22Rv1 (cell line): ENCODE results near the gene TYK2.

Source experiments
- H3K27ac ChIP-seq: fragments of 450-650 bp; 2 replicates; pipeline ENCODE4 v1.5.1; 2017
- ZFX ChIP-seq: fragments of 450-650 bp; IDR thresholded peaks from 2 replicates; pipeline ENCODE4 v1.6.1; 2017; ENCODE audit warnings: antibody characterized with exemption, borderline replicate concordance
- TF ChIP-seq, protein P1 (sequence below): fragments of 450-650 bp; IDR thresholded peaks from 2 replicates; pipeline ENCODE4 v1.5.1; 2017; ENCODE audit warnings: mild to moderate bottlenecking

The TYK2 gene

DNA sequence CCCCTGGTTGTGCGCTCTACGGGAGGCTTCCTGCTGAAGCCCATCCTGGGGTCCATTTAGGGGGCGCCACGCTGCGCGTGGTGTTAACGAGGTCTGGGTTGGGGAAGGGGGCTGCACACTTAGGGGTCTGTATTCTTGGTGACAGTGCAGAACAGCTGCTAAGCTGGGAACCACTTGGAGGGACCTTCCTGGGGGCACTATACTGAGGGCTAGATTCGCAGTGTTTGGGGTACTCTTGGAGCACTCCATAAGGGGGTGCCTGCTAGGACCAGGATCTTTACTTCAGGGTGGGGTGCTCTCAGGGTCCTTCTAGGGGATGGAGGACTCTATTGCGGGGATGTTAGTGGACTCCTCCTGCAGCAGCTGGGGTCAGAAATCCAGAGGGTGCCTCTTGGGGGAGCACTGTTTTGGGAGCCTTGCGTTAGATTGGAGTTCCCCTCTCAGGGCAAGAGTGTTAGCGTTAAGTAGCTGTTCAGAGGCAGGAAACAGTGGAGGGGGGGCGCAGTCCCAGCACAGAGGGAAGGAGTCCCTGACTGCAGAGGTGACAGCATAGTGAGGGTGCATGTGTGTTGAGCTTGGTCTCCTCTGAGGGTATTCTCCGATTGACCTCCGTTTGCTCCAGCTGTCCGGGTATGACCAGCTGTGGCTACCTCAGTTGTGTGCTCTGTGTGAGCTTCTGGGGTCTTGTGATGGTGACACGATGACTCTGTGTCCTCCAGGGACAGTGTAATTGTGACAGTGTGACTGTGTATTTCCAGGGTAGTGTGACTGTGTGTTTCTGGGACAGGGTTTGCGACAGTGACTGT is 41.1 kb upstream of the TYK2 start:
- H3K27ac ChIP-seq: peak overlapping the region; percentile 89
- TF ChIP-seq, protein P1, sequence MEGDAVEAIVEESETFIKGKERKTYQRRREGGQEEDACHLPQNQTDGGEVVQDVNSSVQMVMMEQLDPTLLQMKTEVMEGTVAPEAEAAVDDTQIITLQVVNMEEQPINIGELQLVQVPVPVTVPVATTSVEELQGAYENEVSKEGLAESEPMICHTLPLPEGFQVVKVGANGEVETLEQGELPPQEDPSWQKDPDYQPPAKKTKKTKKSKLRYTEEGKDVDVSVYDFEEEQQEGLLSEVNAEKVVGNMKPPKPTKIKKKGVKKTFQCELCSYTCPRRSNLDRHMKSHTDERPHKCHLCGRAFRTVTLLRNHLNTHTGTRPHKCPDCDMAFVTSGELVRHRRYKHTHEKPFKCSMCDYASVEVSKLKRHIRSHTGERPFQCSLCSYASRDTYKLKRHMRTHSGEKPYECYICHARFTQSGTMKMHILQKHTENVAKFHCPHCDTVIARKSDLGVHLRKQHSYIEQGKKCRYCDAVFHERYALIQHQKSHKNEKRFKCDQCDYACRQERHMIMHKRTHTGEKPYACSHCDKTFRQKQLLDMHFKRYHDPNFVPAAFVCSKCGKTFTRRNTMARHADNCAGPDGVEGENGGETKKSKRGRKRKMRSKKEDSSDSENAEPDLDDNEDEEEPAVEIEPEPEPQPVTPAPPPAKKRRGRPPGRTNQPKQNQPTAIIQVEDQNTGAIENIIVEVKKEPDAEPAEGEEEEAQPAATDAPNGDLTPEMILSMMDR: peak; percentile 58
- TF ChIP-seq ZFX: no peak

GRCh38 chr19:10420444-10421239 is 40.3 kb upstream of the TYK2 start, which contains the start of gene PDE4A:
Gene PDE4A, plus strand, starts transcription at chr19:10420538. Its CDS starts 227 bp downstream, at chr19:10420765.
- peak within 1 kb of the TSS; percentile 89 for H3K27ac ChIP-seq

DNA sequence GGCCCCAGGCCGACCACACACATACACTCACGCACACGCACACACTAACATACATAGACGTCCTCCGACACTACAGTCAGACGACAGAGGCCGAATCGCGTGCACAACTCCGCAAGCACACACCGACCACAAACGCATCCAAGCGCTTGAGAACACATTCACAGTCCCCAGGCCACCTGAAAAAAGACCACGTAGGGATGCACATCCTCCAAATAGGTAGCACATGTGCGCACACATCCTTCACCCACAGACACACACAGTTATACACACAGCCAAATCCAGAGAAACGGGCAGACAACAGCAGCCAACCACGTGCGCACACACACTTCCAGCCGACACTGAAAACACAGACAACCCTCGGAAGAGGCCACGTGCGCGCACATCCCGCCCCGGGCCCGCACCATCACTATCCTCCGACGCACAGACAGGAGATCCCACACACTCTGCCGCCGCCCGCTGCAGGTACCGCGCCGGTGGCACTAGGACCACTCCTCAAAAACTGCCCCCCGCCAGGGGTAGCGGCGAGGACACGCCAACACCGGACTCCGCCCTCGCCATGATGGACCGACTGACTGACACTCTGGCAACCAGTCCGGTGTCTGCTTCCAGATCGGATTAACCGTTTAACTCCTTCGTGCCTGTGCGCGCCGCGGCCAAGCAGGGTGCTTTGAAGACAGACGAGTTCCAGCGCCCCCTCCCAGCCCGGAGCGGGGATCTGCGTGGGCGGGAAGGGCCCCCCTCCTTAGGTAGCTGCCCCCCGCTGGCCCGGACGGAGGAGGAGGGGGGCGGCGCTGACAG is 39.5 kb upstream of the TYK2 start:
- peak overlapping the region; percentile 89 for H3K27ac ChIP-seq
- TF ChIP-seq, protein P1: no peak
- no peak for TF ChIP-seq ZFX

More at GRCh38 chr19:10420444-10421239, 40.3 kb upstream of the TYK2 start, which contains the start of gene PDE4A:
- TF ChIP-seq ZFX: no peak
- TF ChIP-seq, protein P1: peak; percentile 96

DNA sequence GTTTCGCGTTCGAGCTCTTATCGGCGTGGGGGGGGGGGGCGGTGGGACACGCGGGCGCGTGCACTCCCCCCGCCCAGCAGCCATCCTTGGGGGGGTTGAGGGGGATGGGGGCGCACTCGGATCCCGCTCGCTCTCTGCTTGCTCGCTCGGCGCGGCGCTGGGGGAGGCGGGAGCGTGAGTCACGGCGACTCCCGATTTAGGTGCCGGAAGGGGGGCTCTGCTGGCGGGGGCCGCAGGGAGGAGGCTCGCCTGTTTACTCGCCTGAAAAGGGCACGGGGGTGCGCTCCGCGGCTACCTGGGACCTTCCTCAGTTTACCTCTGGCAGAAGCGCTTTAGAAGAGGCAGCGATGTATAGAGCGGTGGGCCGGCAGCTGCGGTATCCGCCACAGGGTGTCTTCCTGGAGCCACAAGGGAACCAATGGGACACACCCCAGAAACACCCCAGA is 38.9 kb upstream of the TYK2 start:
- TF ChIP-seq, protein P1: no peak
- TF ChIP-seq ZFX: no peak
- H3K27ac ChIP-seq: peak overlapping the region; percentile 89

DNA sequence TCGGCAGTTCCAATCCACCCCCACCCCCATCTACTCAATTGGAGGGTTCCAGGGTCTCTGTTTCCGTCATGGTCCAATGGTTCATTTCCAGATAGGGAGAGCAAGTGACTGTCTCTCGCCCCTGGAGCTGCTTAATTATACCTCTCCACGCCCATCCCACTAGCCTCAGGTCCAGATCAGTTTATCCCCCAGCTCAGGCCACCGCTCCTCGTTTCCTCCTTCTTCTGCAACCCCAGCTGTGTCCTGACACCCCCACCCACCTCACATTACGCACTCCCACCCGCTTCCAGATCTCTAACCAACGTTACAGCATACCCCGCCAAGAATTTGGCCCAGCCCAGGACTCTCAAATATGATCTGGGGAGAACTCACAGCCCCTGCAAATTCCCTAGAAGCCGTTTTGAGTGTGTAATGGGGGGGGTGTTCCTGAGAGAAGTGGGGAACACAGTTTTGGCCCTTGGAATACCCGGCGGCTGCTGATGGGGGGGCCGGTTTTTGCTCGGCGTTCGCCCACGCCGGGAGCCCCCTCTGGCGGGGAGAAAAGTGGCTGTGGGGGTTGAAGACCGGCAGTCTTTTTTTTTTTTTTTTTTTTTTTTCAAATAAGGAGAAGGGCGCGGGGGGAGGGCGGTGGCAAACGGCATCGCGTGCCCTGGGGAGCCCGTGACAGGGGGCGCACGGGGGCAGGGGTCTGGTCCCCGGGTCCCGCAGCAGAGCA is 38.3 kb upstream of the TYK2 start:
- TF ChIP-seq, protein P1: no peak
- TF ChIP-seq ZFX: no peak

GRCh38 chr19:10418235-10418484 is 37.8 kb upstream of the TYK2 start:
- peak overlapping the region; percentile 89 for H3K27ac ChIP-seq
- TF ChIP-seq, protein P1: no peak
- no peak for TF ChIP-seq ZFX

More for the DNA sequence above, 38.3 kb upstream of the TYK2 start:
- peak overlapping the region; percentile 89 for H3K27ac ChIP-seq
